NCI-H187 treated with DMSO at 0.1 percent for 48 hours (cell line): ENCODE results near the gene CABP5.

Experiments used
- DNase-seq: peaks from one replicate; lab custom pipeline; 2025; lab: John Stamatoyannopoulos, UW

The CABP5 gene

DNA sequence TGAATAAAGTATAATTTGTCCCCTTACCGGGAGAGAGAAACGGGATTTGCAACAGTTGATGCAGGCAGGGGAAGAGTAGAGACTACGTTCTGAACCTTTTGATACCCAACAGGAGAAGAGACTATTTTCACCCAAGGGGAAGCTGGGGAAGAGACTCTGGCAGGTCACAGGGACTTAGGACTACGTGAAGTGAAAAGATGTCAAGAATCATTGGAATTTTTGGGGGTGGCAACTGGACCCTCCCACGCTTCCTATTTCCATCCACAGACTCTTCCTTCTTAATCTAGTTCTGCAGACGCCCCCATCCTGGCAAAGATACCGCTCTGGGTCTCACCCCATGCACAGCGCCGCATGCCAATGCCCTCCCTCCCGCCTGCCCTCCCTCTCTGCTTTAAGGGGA lies 13.8 kb downstream of the CABP5 start:
- DNase-seq = no peak

DNA sequence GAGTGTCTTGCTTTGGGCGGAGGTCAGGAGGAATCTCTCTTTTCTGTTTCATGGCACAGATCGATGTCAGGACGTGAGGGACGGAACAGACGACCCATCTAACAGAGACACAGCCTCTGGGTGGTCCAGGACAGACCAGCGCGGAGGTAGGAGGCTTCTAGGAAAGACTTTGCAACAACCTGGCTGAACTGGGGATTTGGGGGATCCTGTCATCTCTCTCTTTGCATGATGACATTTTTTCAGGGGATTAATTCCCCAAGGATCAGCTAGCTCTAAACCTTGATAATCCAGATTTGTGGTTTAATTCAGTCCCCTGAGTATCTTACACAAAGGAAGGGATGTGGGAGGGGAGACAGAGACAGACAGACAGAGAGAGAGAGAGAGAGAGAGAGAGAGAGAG lies 14.4 kb downstream of the CABP5 start:
- DNase-seq = no peak

DNA sequence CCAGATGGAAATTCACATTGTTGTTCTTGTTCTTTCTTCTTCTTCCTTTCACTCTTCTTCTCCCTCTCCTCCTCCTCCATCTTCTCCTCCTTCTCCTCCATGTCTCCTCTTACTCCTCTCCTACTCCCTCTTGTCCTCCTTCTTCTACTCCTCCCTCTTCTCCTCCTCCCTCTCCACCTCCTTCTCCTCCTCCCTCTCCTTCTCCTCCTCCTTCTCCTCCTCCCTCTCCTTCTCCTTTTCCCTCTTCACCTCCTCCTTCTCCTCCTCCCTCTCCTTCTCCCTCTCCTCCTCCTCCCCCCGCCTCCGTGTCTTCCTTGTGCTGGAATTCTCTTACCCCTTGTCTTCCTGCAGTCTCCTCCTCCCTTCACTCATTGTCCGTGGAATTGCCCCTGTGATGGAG lies 18.4 kb downstream of the CABP5 start:
- DNase-seq = no peak

DNA sequence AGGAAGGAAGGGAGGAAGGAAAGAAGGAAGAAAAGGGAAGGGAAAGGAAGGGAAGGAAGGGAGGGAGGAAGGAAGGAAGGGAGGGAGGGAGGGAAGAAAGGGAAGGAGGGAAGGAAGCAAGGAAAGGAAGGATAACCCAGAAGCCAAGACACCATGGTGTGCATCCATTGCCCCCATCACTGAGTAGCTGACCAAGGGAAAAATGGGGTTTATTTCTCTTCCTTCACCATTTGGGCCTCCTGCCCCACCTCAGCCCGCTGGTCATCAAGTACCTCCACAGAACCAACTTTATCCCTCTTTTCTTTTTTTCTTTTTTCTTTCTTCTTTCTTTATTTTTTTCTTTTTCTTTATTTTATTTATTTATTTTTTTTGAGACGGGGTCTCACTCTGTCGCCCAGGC lies 20.4 kb downstream of the CABP5 start:
- no peak for DNase-seq

DNA sequence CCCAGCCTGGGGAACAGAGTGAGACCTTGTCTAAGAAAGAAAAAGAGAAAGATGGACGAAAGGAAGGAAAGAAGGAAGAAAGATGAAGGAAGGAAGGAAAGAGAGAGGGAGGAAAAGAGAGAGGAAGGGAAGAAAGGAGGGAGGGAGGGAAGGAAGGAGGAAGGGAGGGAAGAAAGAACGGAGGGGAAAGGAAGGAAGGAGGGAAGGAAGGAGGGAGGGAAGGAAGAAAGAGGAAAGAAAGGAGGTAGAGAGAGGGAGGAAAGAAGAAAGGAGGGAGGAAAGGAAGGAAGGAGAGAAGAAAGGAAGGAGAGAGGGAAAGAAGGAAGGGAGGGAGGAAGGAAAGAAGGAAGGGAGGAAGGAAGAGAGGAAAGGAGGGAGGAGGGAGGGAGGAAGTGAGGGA lies 20.9 kb downstream of the CABP5 start:
- no peak for DNase-seq

DNA sequence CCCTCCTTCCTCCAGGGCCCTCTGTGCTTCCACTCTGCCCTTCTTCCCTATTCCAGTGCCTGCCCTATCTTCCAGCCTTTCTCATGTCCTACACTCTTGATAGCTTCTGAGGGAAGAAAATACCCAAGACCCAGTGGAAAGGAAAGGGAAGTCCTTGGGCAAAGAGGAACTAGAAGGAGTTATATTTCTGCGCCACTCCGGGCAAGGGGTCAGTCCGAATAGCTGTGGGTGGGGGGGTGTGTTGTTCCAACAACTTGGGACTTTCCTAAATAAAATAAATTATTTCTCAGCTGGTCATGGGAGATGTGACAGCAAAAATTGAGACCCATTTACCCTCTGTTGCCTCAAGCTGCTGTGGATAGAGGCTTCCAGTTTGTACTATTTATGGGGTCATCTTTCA lies 23.2 kb downstream of the CABP5 start:
- DNase-seq = no peak

DNA sequence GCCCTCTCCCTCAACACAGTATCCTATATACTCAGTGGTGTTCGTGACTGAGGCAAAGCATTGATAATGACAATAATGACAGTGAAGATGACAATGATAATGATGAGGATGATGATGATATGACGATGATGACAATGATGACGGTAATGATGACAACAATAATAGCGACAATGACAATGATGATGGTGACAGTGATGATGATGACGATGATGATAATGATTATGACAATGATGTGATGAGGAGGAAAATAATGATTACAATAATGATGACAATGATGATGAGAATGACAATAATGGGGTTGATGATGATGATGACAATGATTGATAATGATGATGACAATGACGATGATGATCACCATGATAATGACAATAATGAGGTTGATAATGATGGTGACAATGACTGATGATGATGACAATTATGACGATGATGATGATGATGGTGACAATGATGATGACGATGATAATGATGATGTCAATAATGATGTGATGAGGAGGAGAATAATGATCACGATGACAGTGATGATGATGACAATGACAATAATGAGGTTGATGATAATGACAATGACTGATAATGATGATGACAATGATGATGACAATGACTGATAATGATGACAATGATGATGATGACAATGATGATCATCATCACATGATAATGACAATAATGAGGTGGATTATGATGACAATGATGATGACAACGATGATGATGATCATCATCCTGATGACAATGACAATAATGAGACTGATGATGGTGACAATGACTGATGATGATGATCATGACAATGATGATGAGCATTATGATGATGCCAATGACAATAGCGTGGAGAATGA lies 32.7 kb downstream of the CABP5 start:
- DNase-seq = no peak

DNA sequence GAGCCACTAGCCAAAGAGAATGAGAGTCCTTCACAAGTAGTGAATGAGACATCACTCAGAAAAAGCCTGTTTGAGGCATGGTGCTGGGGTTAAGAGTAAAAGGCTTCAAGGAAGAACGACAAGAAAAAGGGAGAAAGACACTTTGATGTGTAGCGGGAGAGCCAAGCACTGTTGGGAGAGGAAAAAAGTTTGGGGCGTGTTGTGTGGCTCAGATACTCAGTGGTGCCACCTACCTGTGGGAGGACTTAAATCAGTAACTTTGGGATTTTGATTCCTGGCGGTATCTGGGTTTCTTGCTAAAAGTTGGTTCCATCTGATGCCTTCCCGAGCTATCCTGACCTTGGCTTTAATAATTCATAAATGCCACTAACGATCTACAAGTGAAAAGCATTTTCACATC lies 37.1 kb downstream of the CABP5 start:
- DNase-seq = no peak

DNA sequence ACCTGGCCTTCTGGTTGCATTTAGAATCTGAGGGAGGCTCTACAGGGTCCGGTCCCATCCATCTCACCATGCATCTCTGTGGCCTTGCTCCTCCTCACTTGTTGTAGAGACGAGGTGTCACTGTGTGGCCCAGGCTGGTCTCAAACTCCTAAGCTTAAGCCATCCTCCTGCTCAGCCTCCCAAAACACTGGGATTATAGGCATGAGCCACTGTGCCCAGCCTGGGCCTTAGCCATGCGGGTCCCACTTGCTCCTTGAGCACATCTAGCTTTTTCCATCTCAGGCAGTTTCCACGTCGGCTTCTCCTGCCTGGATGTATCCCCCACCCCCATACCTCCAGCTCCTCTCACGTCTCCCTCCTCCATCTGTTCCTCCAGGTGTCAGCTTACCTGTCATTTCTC lies 39.6 kb downstream of the CABP5 start:
- DNase-seq = no peak

DNA sequence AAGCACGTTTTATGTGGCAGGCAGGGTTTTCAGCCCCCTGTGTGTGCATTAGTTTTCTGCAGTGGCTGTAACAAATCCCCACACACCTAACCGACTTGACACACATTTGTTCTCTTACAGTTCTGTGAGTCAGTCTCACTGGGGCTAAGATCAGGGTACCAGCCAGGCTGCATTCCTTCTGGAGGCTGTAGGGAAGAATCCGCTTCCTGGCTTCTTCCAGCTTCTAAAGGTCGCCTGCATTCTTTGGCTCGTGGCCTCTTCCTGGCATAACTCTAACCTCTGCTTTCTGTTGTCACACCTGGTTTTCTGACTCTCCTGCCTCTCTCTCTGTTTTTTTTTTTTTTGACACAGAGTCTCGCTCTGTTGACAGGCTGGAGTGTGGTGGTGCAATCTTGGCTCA lies 43.0 kb downstream of the CABP5 start:
- DNase-seq = no peak

DNA sequence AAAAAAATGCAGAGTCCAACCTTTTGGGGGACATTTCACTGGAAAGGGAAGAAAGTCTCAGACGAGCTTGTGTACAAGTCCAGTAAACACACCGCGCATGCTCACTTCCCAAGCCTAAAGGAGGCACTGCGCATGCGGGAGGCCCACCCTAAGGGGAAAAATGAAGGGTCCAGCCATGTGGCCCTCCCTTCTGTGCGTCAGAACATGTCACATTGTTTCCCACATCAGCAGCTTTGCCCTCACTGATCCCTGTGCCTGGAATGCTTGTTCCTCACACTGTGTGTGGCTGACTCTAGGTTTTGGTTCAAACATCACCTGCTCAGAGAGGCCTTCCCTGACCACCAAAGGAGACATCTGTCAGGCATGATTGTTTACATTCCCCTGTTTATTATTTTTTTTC lies 45.1 kb downstream of the CABP5 start:
- DNase-seq = no peak

DNA sequence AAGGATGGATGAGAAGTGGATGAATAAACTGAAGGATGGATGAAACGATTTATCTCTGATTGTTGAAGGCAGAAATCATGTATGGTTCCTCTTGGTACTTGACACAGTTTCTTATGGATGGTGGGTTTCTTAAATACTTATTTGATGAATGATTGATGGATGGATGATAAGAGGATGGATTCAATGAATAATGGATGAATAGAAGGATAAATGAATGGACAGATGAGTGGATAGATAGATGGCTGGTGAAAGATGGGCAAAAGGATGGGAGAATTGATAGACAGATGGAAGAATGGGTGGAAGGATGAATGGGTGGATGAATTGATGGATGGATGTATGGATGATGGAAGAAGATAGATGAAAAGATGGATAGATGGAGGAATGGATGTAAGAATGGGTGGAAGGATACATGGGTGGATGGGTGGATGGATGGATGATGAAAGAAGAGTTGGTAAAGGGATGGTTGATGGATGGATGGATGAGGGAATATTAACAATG lies 47.6 kb downstream of the CABP5 start:
- no peak for DNase-seq

DNA sequence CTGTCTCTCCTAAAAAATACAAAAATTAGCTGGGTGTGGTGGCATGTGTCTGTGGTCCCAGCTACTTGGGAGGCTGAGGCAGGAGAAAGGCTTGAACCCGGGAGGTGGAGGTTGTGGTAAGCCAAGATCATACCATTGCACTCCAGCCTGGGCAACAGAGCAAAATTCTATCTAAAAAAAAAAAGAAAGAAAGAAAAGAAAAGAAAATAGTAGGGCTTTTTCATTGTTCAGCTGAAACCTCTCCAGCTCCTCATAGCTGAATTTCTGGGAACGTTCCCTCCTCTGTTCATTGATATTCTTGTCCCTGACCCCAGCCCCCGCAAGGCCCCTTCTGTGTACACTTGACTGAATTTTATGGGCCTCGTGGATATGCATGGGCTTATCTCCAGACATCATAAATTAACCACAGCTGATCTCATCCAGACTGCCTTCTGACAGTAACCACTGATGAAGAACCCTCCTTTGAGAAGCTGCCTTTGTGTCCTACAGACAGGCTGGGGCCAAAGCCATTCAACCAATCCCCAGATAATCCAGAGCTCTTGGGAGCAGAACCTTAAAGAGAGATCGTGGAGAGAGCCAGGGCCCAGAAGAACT lies 49.6 kb downstream of the CABP5 start, which contains the start of gene ELSPBP1:
Gene ELSPBP1, plus strand, starts transcription at position 424 of the 594 bp plus-strand sequence. CDS start 14,036 bp downstream, outside the sequence.
- no peak for DNase-seq

DNA sequence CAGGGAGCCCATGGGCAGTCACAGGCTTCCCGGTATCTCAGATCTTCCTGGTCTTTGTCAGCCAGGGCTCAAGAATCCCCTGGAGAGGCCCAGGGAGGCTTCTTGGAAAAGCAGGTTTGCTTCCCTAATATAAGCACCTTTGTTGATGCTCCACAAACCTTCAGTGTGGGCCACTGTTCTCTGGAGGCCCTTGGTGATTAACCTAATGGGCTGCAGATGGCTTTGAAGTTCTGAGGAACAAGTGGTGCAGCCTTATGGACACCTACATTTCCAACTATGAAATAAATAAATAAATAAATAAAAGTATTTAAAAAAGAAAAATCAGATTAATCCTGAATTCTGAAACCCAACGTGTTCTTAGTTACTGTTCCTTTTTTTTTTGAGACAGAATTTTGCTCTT lies 51.8 kb downstream of the CABP5 start, which contains the start of gene BSPH1:
Gene BSPH1, minus strand, starts transcription at position 101 of the 400 bp plus-strand sequence. Its CDS starts 89 bp downstream, at position 12.
- DNase-seq = no peak

DNA sequence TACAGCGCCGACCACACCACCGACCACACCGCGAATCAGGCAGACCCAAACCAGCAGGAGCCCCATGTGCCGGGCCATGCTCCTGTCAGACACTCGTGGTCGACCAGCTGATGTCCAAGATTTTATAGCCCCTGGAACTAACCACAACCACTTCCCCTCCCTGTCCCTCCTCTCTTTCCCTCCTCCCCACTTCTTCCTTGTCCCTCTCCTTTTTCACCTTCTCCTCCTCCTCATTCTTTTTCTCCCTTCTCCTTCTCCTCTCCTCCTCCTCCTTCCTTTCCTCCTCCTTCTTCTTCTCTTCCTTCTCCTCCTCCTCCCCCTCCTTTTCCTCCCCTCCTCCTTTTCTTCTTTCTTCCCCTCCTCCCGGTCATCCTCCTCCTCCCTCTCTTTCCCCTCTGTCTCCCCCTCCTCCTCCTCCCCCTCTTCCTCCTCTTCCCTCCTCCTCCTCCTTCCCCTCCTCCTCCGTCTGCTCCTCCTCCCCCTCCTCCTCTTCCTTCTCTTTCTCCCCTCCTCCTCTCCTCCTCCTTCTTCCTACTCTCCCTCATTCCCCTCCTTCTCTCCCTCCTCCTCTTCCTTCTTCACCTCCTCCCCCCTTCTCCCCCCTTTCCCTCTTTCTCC lies 52.6 kb downstream of the CABP5 start:
- no peak for DNase-seq
